ENCODE measurements around the gene NR2F1.

Gene NR2F1

GRCh38 chr5:93572608-93573353, 10.2 kb upstream of the NR2F1 start:
- no peaks in the 10 kb centered on the region for H3F3A ChIP-seq (ENCODE audit: insufficient read depth)
- no peak overlapping the region for H3K4me3 ChIP-seq (ENCODE audit: insufficient read depth, low read length, poor library complexity, severe bottlenecking)
- H3K9me2 ChIP-seq (replicated peaks; ENCODE audit: insufficient read depth, low read length), result no peaks in the 10 kb centered on the region
- no peaks in the 10 kb centered on the region for H3K27me3 ChIP-seq (ENCODE audit: low read length)
- H3K4me2 ChIP-seq (ENCODE audit: low read depth, low read length, poor library complexity, severe bottlenecking), result no peak overlapping the region
- no peak overlapping the region for H2AFZ ChIP-seq (ENCODE audit: low read depth, low read length, severe bottlenecking)
- no peak overlapping the region for H3K9ac ChIP-seq (ENCODE audit: low read length)
- TF ChIP-seq EZH2phosphoT487 (conservative IDR thresholded peaks at IDR 0.05; ENCODE audit: low read length) (no peak), CTCF (IDR thresholded peaks at IDR 0.05; ENCODE audit: insufficient read depth, low read length, poor library complexity, severe bottlenecking) (no peak)
- H3K36me3 ChIP-seq (ENCODE audit: low read length), result no peaks in the 10 kb centered on the region
- H4K20me1 ChIP-seq (ENCODE audit: low read depth, low read length), result no peaks in the 10 kb centered on the region
- no peaks in the 10 kb centered on the region for H3K79me2 ChIP-seq (ENCODE audit: insufficient read depth, low read length)
- H3K27ac ChIP-seq (ENCODE audit: low read depth, low read length), result no peak overlapping the region
- H3K9me3 ChIP-seq (ENCODE audit: insufficient read depth, low read length), result no peaks in the 10 kb centered on the region

- no peaks in the 10 kb centered on the region for H3K9me3 ChIP-seq (ENCODE audit: insufficient read depth, low read length)
- H3K9me2 ChIP-seq (replicated peaks; ENCODE audit: insufficient read depth, low read length), result no peaks in the 10 kb centered on the region
- no peak overlapping the region for H3K9ac ChIP-seq (ENCODE audit: low read length)
- no peaks in the 10 kb centered on the region for H3F3A ChIP-seq (ENCODE audit: insufficient read depth)
- H3K79me2 ChIP-seq (ENCODE audit: insufficient read depth, low read length), result no peaks in the 10 kb centered on the region
- H3K4me2 ChIP-seq (ENCODE audit: low read depth, low read length, poor library complexity, severe bottlenecking), result no peak overlapping the region
- H3K4me3 ChIP-seq (ENCODE audit: insufficient read depth, low read length, poor library complexity, severe bottlenecking), result no peak overlapping the region
- TF ChIP-seq EZH2phosphoT487 (conservative IDR thresholded peaks at IDR 0.05; ENCODE audit: low read length) (no peak), CTCF (IDR thresholded peaks at IDR 0.05; ENCODE audit: insufficient read depth, low read length, poor library complexity, severe bottlenecking) (no peak)
- H3K36me3 ChIP-seq (ENCODE audit: low read length), result no peaks in the 10 kb centered on the region
- no peaks in the 10 kb centered on the region for H4K20me1 ChIP-seq (ENCODE audit: low read depth, low read length)
- H3K27ac ChIP-seq (ENCODE audit: low read depth, low read length), result no peak overlapping the region
- H2AFZ ChIP-seq (ENCODE audit: low read depth, low read length, severe bottlenecking), result no peak overlapping the region
- no peaks in the 10 kb centered on the region for H3K27me3 ChIP-seq (ENCODE audit: low read length)
Measured at GRCh38 chr5:93573354-93574351, 9.4 kb upstream of the NR2F1 start.

GRCh38 chr5:93574491-93575305, 8.3 kb upstream of the NR2F1 start:
- H3K79me2 ChIP-seq (ENCODE audit: insufficient read depth, low read length), result no peaks in the 10 kb centered on the region
- no peak overlapping the region for H2AFZ ChIP-seq (ENCODE audit: low read depth, low read length, severe bottlenecking)
- no peaks in the 10 kb centered on the region for H3F3A ChIP-seq (ENCODE audit: insufficient read depth)
- no peaks in the 10 kb centered on the region for H3K9me2 ChIP-seq (replicated peaks; ENCODE audit: insufficient read depth, low read length)
- no peaks in the 10 kb centered on the region for H3K9me3 ChIP-seq (ENCODE audit: insufficient read depth, low read length)
- no peaks in the 10 kb centered on the region for H3K27me3 ChIP-seq (ENCODE audit: low read length)
- no peaks in the 10 kb centered on the region for H4K20me1 ChIP-seq (ENCODE audit: low read depth, low read length)
- no peak overlapping the region for H3K4me2 ChIP-seq (ENCODE audit: low read depth, low read length, poor library complexity, severe bottlenecking)
- H3K9ac ChIP-seq (ENCODE audit: low read length), result no peak overlapping the region
- TF ChIP-seq EZH2phosphoT487 (conservative IDR thresholded peaks at IDR 0.05; ENCODE audit: low read length) (no peak), CTCF (IDR thresholded peaks at IDR 0.05; ENCODE audit: insufficient read depth, low read length, poor library complexity, severe bottlenecking) (no peak)
- H3K4me3 ChIP-seq (ENCODE audit: insufficient read depth, low read length, poor library complexity, severe bottlenecking), result no peak overlapping the region
- H3K36me3 ChIP-seq (ENCODE audit: low read length), result no peaks in the 10 kb centered on the region
- H3K27ac ChIP-seq (ENCODE audit: low read depth, low read length), result no peak overlapping the region
